Smooth muscle cell of bladder (primary cell): ENCODE measurements around the gene HJV. TPM values are rescaled to one million over a fixed set of nuclear protein-coding genes. Genes with fewer than 3 reads are reported as not detected.

Source experiments
- total RNA-seq: library from RNA; depleted of rRNA; stranded (reverse); fragments of >200 nt; gene quantifications from 2 replicates; pipeline ENCODE4 v1.2.3, GENCODE V29; 2014

The HJV gene
- not detected in 2 replicates for total RNA-seq

GRCh38 chr1:146021622-146022402 is at the start of gene HJV:
HJV (minus strand) TSS chr1:146021735; CDS start chr1:146020231, 1,504 bp downstream.

DNA sequence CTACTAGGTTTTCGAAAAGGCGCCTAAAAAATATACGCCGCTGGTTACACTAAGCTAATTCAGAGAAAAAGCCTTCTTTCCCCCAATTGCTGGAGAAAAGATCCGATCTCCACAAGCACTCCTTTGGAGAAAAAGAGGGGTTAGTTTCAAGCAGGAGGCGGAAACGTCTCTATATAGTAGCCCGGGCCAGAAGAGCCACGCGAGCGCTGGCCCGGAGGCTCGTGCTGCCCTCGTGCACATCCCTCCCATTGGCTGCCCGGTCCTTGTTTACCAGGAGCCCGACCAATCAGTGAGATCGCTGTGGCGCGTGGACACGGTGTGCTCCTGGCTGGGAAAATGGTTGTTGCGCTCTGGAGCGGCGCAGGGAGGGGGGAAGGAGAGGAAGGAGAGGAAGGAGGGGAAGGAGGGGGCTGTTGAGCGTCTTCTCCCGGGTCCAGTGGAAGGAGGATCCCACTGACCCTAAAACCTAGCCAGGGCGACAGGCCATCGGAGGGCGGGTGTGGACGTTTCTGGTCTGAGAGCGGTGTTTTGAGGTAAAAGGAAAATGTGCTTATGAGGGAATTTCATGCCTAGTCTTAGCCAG is 25.0 kb downstream of the HJV start, which contains the start of gene TXNIP:
TXNIP (minus strand) TSS at position 147 of the 583 bp plus-strand sequence. CDS start 313 bp downstream, outside the sequence.

Other genes starting within 250 kb of the HJV start
- 10.2 and 11.4 TPM in 2 replicates for gene RNF115, start 197.6 kb downstream of the HJV start, total RNA-seq
- 28.3 and 29.0 TPM in 2 replicates for gene POLR3C, start 197.5 kb downstream of the HJV start, total RNA-seq
- 2.4 and 2.7 TPM in 2 replicates for gene NUDT17, start 176.1 kb downstream of the HJV start, total RNA-seq
- 4.3 and 4.8 TPM in 2 replicates for gene PIAS3, start 162.7 kb downstream of the HJV start, total RNA-seq
- 1.9 and 2.0 TPM in 2 replicates for gene ANKRD35, start 135.9 kb downstream of the HJV start, total RNA-seq
- 0.28 TPM in 2 replicates for gene ITGA10, start 111.7 kb downstream of the HJV start, total RNA-seq
- 24.9 and 26.4 TPM in 2 replicates for gene PEX11B, start 103.0 kb downstream of the HJV start, total RNA-seq
- 90.9 and 108 TPM in 2 replicates for gene RBM8A, start 94.3 kb downstream of the HJV start, total RNA-seq
- 10.2 and 15.6 TPM in 2 replicates for gene LIX1L, start 63.7 kb downstream of the HJV start, total RNA-seq
- 0.14 and 0.18 TPM in 2 replicates for gene ANKRD34A, start 57.2 kb downstream of the HJV start, total RNA-seq
- 15.9 and 18.9 TPM in 2 replicates for gene POLR3GL, start 57.0 kb downstream of the HJV start, total RNA-seq
- gene TXNIP, start 25.2 kb downstream of the HJV start, total RNA-seq: 46.4 and 229 TPM in 2 replicates
- gene NBPF10, start 123.1 kb upstream of the HJV start, total RNA-seq: 1.4 and 2.5 TPM in 2 replicates
- 61.2 and 84.1 TPM in 2 replicates for gene NOTCH2NLA, start 207.3 kb upstream of the HJV start, total RNA-seq